NK-92 (cell line): ENCODE data around the gene DTD1.

Source experiments
- DNase-seq: peaks from one replicate; lab custom pipeline; 2025; ENCODE audit not compliant: unreplicated experiment; lab: John Stamatoyannopoulos, UW

DTD1 gene

GRCh38 chr20:18587665-18588573 is at the start of gene DTD1:
Gene DTD1, plus strand, starts transcription at chr20:18588054. Its CDS starts 19 bp downstream, at chr20:18588073.
- DNase-seq = no peak

GRCh38 chr20:18541741-18542140 is 46.1 kb upstream of the DTD1 start:
- no peak for DNase-seq

- no peak for DNase-seq
These were observed 44.6 kb upstream of the DTD1 start for GRCh38 chr20:18543216-18543615.

- no peak for DNase-seq
These were observed 43.9 kb upstream of the DTD1 start for GRCh38 chr20:18543932-18544331.

- DNase-seq = no peak
These were observed 42.3 kb upstream of the DTD1 start for GRCh38 chr20:18545566-18545965.

GRCh38 chr20:18548465-18548864 is 39.4 kb upstream of the DTD1 start:
- no peak for DNase-seq

GRCh38 chr20:18553746-18554145 is 34.1 kb upstream of the DTD1 start:
- no peak for DNase-seq

- DNase-seq = peak; percentile 63
These were observed 20.7 kb upstream of the DTD1 start, which contains the start of gene SMIM26 for GRCh38 chr20:18566892-18567738. Gene SMIM26, plus strand, starts transcription at chr20:18567432. Its CDS starts 47 bp downstream, at chr20:18567479.

GRCh38 chr20:18567739-18568091 is 20.1 kb upstream of the DTD1 start:
- no peak for DNase-seq

GRCh38 chr20:18571009-18571408 is 16.8 kb upstream of the DTD1 start:
- DNase-seq = no peak

- DNase-seq = no peak
These were observed 16.3 kb upstream of the DTD1 start for GRCh38 chr20:18571578-18571977.

- no peak for DNase-seq
These were observed 9.9 kb upstream of the DTD1 start for GRCh38 chr20:18577942-18578341.

- DNase-seq = no peak
These were observed 9.3 kb upstream of the DTD1 start for GRCh38 chr20:18578581-18578980.

GRCh38 chr20:18580012-18580411 is 7.8 kb upstream of the DTD1 start:
- no peak for DNase-seq

GRCh38 chr20:18585134-18585533 is 2.7 kb upstream of the DTD1 start:
- no peak for DNase-seq

- no peak for DNase-seq
These were observed 700 bp downstream of the DTD1 start for GRCh38 chr20:18588574-18588933.

GRCh38 chr20:18589941-18590674 is 2.3 kb downstream of the DTD1 start:
- no peak for DNase-seq

- DNase-seq = no peak
These were observed 8.4 kb downstream of the DTD1 start for GRCh38 chr20:18596270-18596669.

- no peak for DNase-seq
These were observed 21.9 kb downstream of the DTD1 start for GRCh38 chr20:18609741-18610140.

- DNase-seq = no peak
These were observed 23.6 kb downstream of the DTD1 start for GRCh38 chr20:18611492-18611891.

- DNase-seq = no peak
These were observed 25.7 kb downstream of the DTD1 start for GRCh38 chr20:18613553-18613952.
